Testis (tissue), 2 donors: ENCODE results near the gene SLC35B3.

Experiments used
- POLR2A ChIP-seq: fragments of 450-650 bp; IDR thresholded peaks from one replicate; pipeline ENCODE4 v1.6.1; 2017; ENCODE audit warnings: antibody characterized with exemption, mild to moderate bottlenecking, moderate library complexity
- TF ChIP-seq, protein P1 (sequence below), 3 experiments: fragments of 450-650 bp in 2 of 3; fragments of 200-600 bp in 1 of 3; sonication (generic) in 1 of 3; IDR thresholded peaks; one replicate each; pipeline ENCODE4 v1.5.1; 2016 to 2019; ENCODE audit warnings: antibody characterized with exemption in 3 of 3, mild to moderate bottlenecking in 2 of 3, moderate library complexity in 1 of 3

- TF ChIP-seq, protein P1, sequence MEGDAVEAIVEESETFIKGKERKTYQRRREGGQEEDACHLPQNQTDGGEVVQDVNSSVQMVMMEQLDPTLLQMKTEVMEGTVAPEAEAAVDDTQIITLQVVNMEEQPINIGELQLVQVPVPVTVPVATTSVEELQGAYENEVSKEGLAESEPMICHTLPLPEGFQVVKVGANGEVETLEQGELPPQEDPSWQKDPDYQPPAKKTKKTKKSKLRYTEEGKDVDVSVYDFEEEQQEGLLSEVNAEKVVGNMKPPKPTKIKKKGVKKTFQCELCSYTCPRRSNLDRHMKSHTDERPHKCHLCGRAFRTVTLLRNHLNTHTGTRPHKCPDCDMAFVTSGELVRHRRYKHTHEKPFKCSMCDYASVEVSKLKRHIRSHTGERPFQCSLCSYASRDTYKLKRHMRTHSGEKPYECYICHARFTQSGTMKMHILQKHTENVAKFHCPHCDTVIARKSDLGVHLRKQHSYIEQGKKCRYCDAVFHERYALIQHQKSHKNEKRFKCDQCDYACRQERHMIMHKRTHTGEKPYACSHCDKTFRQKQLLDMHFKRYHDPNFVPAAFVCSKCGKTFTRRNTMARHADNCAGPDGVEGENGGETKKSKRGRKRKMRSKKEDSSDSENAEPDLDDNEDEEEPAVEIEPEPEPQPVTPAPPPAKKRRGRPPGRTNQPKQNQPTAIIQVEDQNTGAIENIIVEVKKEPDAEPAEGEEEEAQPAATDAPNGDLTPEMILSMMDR (IDR thresholded peaks at IDR 0.05), result no peak
- no peak for TF ChIP-seq POLR2A
These were observed 4.4 kb upstream of the SLC35B3 start for GRCh38 chr6:8439601-8440268.
